ENCODE results near the gene SMC3. TPM values are rescaled to one million over a fixed set of nuclear protein-coding genes. Genes with fewer than 3 reads are reported as not detected.
A peak's percentile ranks its signal among the peaks of the same experiment; 100 is the strongest.

SMC3 gene
- total RNA-seq, 3 donors from 2014 or later (not counting 1 experiment from before 2014, with no cell fraction given): 36.6 to 38.5 (median 37.8) TPM

GRCh38 chr10:110569122-110569521 is 1.6 kb downstream of the SMC3 start:
- H3K4me1 ChIP-seq (ENCODE audit: control insufficient read depth, insufficient read depth, low read length): peaks cover 12% of the 10 kb centered on the region

GRCh38 chr10:110569736-110570135 is 2.2 kb downstream of the SMC3 start:
- intact Hi-C loops (cut with micrococcal nuclease): loop anchor here (5.0 kb wide), 1 partner anchor 432 kb away; no protein-coding TSS in a partner anchor
- ATAC-seq (no peak), DNase-seq (no peak)
- 83% methylated on average over 1 of the region's 1 CpG for WGBS (ENCODE audit: insufficient coverage)
- Mint-ChIP-seq H3K4me1 (peaks cover 53% of the 10 kb centered on the region in 2 donors), H3K36me3 (no peaks in the 10 kb centered on the region), H3K27ac (peak overlapping the region; percentile 96 to 99), H3K27me3 (ENCODE audit: low read depth in 2 of 2) (peaks cover 0 to under 1% of the 10 kb centered on the region in 2 donors), H3K4me3 (peak overlapping the region; percentile 94), H3K9me3 (no peaks in the 10 kb centered on the region)
- no peaks in the 10 kb centered on the region for H3K36me3 ChIP-seq (ENCODE audit: control insufficient read depth, insufficient read depth, low read length)
- no peaks in the 10 kb centered on the region for H3K27me3 ChIP-seq (ENCODE audit: control insufficient read depth, insufficient read depth, low read length)
- no peak overlapping the region for H3K4me3 ChIP-seq (ENCODE audit: low read length)
- TF ChIP-seq CTCF (IDR thresholded peaks at IDR 0.05): no peak
- H3K27ac ChIP-seq (ENCODE audit: low read length): no peak overlapping the region
- no peaks in the 10 kb centered on the region for H3K9me3 ChIP-seq (ENCODE audit: control insufficient read depth, insufficient read depth, low read length)
- H3K4me1 ChIP-seq (ENCODE audit: control insufficient read depth, insufficient read depth, low read length): peaks cover 12% of the 10 kb centered on the region

More at GRCh38 chr10:110569122-110569521, 1.6 kb downstream of the SMC3 start:
- peak overlapping the region; percentile 96 to 99 for H3K27ac Mint-ChIP-seq
- no peak for ATAC-seq
- peaks cover 4 to 6% of the 10 kb centered on the region in 2 donors for H3K27me3 Mint-ChIP-seq (ENCODE audit: low read depth in 2 of 2)
- Histone ChIP-seq H3K9me3 (ENCODE audit: control insufficient read depth, insufficient read depth, low read length) (no peaks in the 10 kb centered on the region), H3K4me3 (ENCODE audit: low read length) (no peak overlapping the region), H3K36me3 (ENCODE audit: control insufficient read depth, insufficient read depth, low read length) (no peaks in the 10 kb centered on the region), H3K27me3 (ENCODE audit: control insufficient read depth, insufficient read depth, low read length) (no peaks in the 10 kb centered on the region), H3K27ac (ENCODE audit: low read length) (no peak overlapping the region)
- H3K9me3 Mint-ChIP-seq: no peaks in the 10 kb centered on the region
- H3K4me3 Mint-ChIP-seq: peak overlapping the region; percentile 94
- peaks cover 47% of the 10 kb centered on the region in 2 donors for H3K4me1 Mint-ChIP-seq
- no peak for TF ChIP-seq CTCF (IDR thresholded peaks at IDR 0.05)
- DNase-seq: no peak
- 67% methylated on average over 1 of the region's 3 CpGs for WGBS (ENCODE audit: insufficient coverage)
- H3K36me3 Mint-ChIP-seq: no peaks in the 10 kb centered on the region
- intact Hi-C loops (cut with micrococcal nuclease): loop anchor here (5.0 kb wide), 1 partner anchor 432 kb away; no protein-coding TSS in a partner anchor

GRCh38 chr10:110571093-110571743 is 3.7 kb downstream of the SMC3 start:
- 100% methylated on average over 1 of the region's 2 CpGs for WGBS (ENCODE audit: insufficient coverage)
- no peak for DNase-seq

More at GRCh38 chr10:110571093-110571743, 3.7 kb downstream of the SMC3 start:
- Histone ChIP-seq H3K27me3 (ENCODE audit: control insufficient read depth, insufficient read depth, low read length) (no peaks in the 10 kb centered on the region), H3K4me1 (ENCODE audit: control insufficient read depth, insufficient read depth, low read length) (peaks cover 12% of the 10 kb centered on the region), H3K4me3 (ENCODE audit: low read length) (no peak overlapping the region), H3K36me3 (ENCODE audit: control insufficient read depth, insufficient read depth, low read length) (peaks cover 4% of the 10 kb centered on the region), H3K27ac (ENCODE audit: low read length) (no peak overlapping the region), H3K9me3 (ENCODE audit: control insufficient read depth, insufficient read depth, low read length) (no peaks in the 10 kb centered on the region)
- H3K9me3 Mint-ChIP-seq: no peaks in the 10 kb centered on the region
- no peaks in the 10 kb centered on the region for H3K27me3 Mint-ChIP-seq (ENCODE audit: low read depth in 2 of 2)
- H3K4me3 Mint-ChIP-seq: no peak overlapping the region
- H3K4me1 Mint-ChIP-seq: peaks cover 55 to 58% of the 10 kb centered on the region in 2 donors
- intact Hi-C loops (cut with micrococcal nuclease): no loop called here
- no peaks in the 10 kb centered on the region for H3K36me3 Mint-ChIP-seq
- no peak for TF ChIP-seq CTCF (IDR thresholded peaks at IDR 0.05)
- no peak overlapping the region for H3K27ac Mint-ChIP-seq
- no peak for ATAC-seq

All from natural killer cell (primary cell).